Calu3 (cell line): ENCODE data around the gene ARHGAP31. TPM values are rescaled to one million over a fixed set of nuclear protein-coding genes. Genes with fewer than 3 reads are reported as not detected.

Experiments
- BruUV-seq: library from RNA; stranded (reverse); fragments of 400-500 nt; replicated peaks from 2 replicates; lab custom pipeline; 2021; lab: Mats Ljungman, UMichigan
- CTCF ChIA-PET: fragments of 300-600 bp; sonication (Branson Sonifier 250); formaldehyde crosslinking; loops from one replicate; lab custom pipeline; 2022; ENCODE audit warnings: antibody characterized with exemption; lab: Charles Lee
- DNase-seq: peaks from one replicate; pipeline ENCODE4 v3.0.0; 2022
- H3K27ac Mint-ChIP-seq: one replicate; pipeline ENCODE4 v1.8.0; 2022; ENCODE audit warnings: mixed read lengths; ENCODE audit not compliant: unreplicated experiment
- H3K27me3 Mint-ChIP-seq: one replicate; pipeline ENCODE4 v1.8.0; 2022; ENCODE audit warnings: mixed read lengths; ENCODE audit not compliant: unreplicated experiment
- H3K36me3 Mint-ChIP-seq: one replicate; pipeline ENCODE4 v1.8.0; 2022; ENCODE audit warnings: mild to moderate bottlenecking, moderate library complexity, mixed read lengths; ENCODE audit not compliant: insufficient read depth, unreplicated experiment
- H3K4me1 Mint-ChIP-seq: one replicate; pipeline ENCODE4 v1.8.0; 2022; ENCODE audit warnings: mild to moderate bottlenecking, low read depth, mixed read lengths; ENCODE audit not compliant: unreplicated experiment
- H3K4me3 Mint-ChIP-seq: one replicate; pipeline ENCODE4 v1.8.0; 2022; ENCODE audit warnings: mild to moderate bottlenecking, low read depth, moderate library complexity, mixed read lengths; ENCODE audit not compliant: unreplicated experiment
- H3K9me3 Mint-ChIP-seq: one replicate; pipeline ENCODE4 v1.8.0; 2022; ENCODE audit warnings: low read depth, mixed read lengths; ENCODE audit not compliant: unreplicated experiment
- CTCF ChIP-seq: fragments of 200-600 bp; IDR thresholded peaks from one replicate; pipeline ENCODE4 v1.8.0; 2022; ENCODE audit warnings: antibody characterized with exemption; ENCODE audit not compliant: unreplicated experiment
- intact Hi-C: fragments of 100-400 bp; cut with micrococcal nuclease; formaldehyde crosslinking; loops from one replicate; pipeline ENCODE4 v1.10.0; 2022; ENCODE audit not compliant: unreplicated experiment
- total RNA-seq: library from RNA; stranded (reverse); gene quantifications from 2 replicates; pipeline ENCODE4 v1.2.3, GENCODE V29; 2022

ARHGAP31 gene
- total RNA-seq, 1 experiment from 2014 or later = 0.52 TPM

GRCh38 chr3:119323723-119324085 lies 29.5 kb downstream of the ARHGAP31 start:
- Mint-ChIP-seq H3K4me3 (peak overlapping the region; percentile 76), H3K9me3 (no peaks in the 10 kb centered on the region), H3K36me3 (peaks cover 23% of the 10 kb centered on the region), H3K27ac (peak overlapping the region; percentile 93), H3K27me3 (no peaks in the 10 kb centered on the region), H3K4me1 (no peaks in the 10 kb centered on the region)
- DNase-seq = no peak
- intact Hi-C loops = no loop called here
- TF ChIP-seq CTCF = no peak
- BruUV-seq = no TSS peak
- CTCF ChIA-PET = no interaction called here

GRCh38 chr3:119324899-119325298 lies 30.7 kb downstream of the ARHGAP31 start:
- Mint-ChIP-seq H3K27ac (no peak overlapping the region), H3K27me3 (no peaks in the 10 kb centered on the region), H3K4me1 (no peaks in the 10 kb centered on the region), H3K4me3 (no peak overlapping the region), H3K9me3 (no peaks in the 10 kb centered on the region), H3K36me3 (peaks cover 23% of the 10 kb centered on the region)
- BruUV-seq = no TSS peak
- no peak for TF ChIP-seq CTCF
- CTCF ChIA-PET = no interaction called here
- intact Hi-C loops = no loop called here
- DNase-seq = no peak

GRCh38 chr3:119326976-119327375 lies 32.8 kb downstream of the ARHGAP31 start:
- Mint-ChIP-seq H3K27me3 (no peaks in the 10 kb centered on the region), H3K4me1 (no peaks in the 10 kb centered on the region), H3K36me3 (peaks cover 21% of the 10 kb centered on the region), H3K4me3 (no peak overlapping the region), H3K9me3 (no peaks in the 10 kb centered on the region), H3K27ac (no peak overlapping the region)
- no TSS peak for BruUV-seq
- no peak for DNase-seq
- intact Hi-C loops = no loop called here
- TF ChIP-seq CTCF = no peak
- CTCF ChIA-PET = interaction anchor here (0.7 kb wide), 1 partner anchor 443 kb away, joined by 3 read pairs; no protein-coding TSS in a partner anchor

GRCh38 chr3:119329551-119329950 lies 35.4 kb downstream of the ARHGAP31 start:
- no peaks in the 10 kb centered on the region for H3K36me3 Mint-ChIP-seq
- no TSS peak for BruUV-seq
- CTCF ChIA-PET = no interaction called here
- no peaks in the 10 kb centered on the region for H3K9me3 Mint-ChIP-seq
- H3K27ac Mint-ChIP-seq = no peak overlapping the region
- DNase-seq = no peak
- no peaks in the 10 kb centered on the region for H3K27me3 Mint-ChIP-seq
- TF ChIP-seq CTCF = no peak
- intact Hi-C loops = no loop called here
- H3K4me1 Mint-ChIP-seq = no peaks in the 10 kb centered on the region
- no peak overlapping the region for H3K4me3 Mint-ChIP-seq

GRCh38 chr3:119330181-119330580 lies 36.0 kb downstream of the ARHGAP31 start:
- BruUV-seq = no TSS peak
- H3K27me3 Mint-ChIP-seq = no peaks in the 10 kb centered on the region
- intact Hi-C loops = no loop called here
- H3K36me3 Mint-ChIP-seq = no peaks in the 10 kb centered on the region
- no peak overlapping the region for H3K4me3 Mint-ChIP-seq
- no peaks in the 10 kb centered on the region for H3K9me3 Mint-ChIP-seq
- CTCF ChIA-PET = no interaction called here
- no peak for DNase-seq
- TF ChIP-seq CTCF = no peak
- H3K27ac Mint-ChIP-seq = no peak overlapping the region
- no peaks in the 10 kb centered on the region for H3K4me1 Mint-ChIP-seq
